Hepatocyte (in vitro differentiated cells): Measurements from ENCODE around the gene CRMP1. TPM values are rescaled to one million over a fixed set of nuclear protein-coding genes. Genes with fewer than 3 reads are reported as not detected.

Source experiments
- DNase-seq: peaks from one replicate; pipeline ENCODE4 v3.0.0-alpha.2; 2016; ENCODE audit warnings: low spot score
- H2AFZ ChIP-seq: fragments of 200-600 bp; sonication (generic); 2 replicates; pipeline ENCODE4 v1.6.0; 2016; ENCODE audit warnings: antibody characterized with exemption, mild to moderate bottlenecking
- H3K27ac ChIP-seq: fragments of 200-600 bp; sonication (generic); 2 replicates; pipeline ENCODE4 v1.5.1; 2016; ENCODE audit warnings: mild to moderate bottlenecking
- H3K27me3 ChIP-seq: fragments of 200-600 bp; sonication (generic); 2 replicates; pipeline ENCODE4 v1.6.1; 2016
- H3K36me3 ChIP-seq: fragments of 200-600 bp; sonication (generic); replicated peaks from 2 replicates; pipeline ENCODE4 v1.5.1; 2016; ENCODE audit warnings: low read depth; ENCODE audit not compliant: insufficient read depth
- H3K4me1 ChIP-seq: fragments of 200-600 bp; sonication (generic); 2 replicates; pipeline ENCODE4 v1.5.1; 2016; ENCODE audit warnings: mild to moderate bottlenecking, moderate library complexity; ENCODE audit not compliant: insufficient read depth
- H3K4me2 ChIP-seq: fragments of 200-600 bp; sonication (generic); 2 replicates; pipeline ENCODE4 v1.6.0; 2016
- H3K4me3 ChIP-seq: fragments of 200-600 bp; sonication (generic); 2 replicates; pipeline ENCODE4 v1.5.1; 2016; ENCODE audit warnings: mild to moderate bottlenecking
- H3K79me2 ChIP-seq: fragments of 200-600 bp; sonication (generic); 2 replicates; pipeline ENCODE4 v1.6.0; 2017; ENCODE audit warnings: mild to moderate bottlenecking
- H3K9me2 ChIP-seq: fragments of 200-600 bp; sonication (generic); replicated peaks from 2 replicates; pipeline ENCODE4 v1.6.0; 2017; ENCODE audit warnings: mild to moderate bottlenecking; ENCODE audit not compliant: insufficient read depth
- H3K9me3 ChIP-seq: fragments of 200-600 bp; sonication (generic); 2 replicates; pipeline ENCODE4 v1.5.1; 2016; ENCODE audit warnings: low read depth, mild to moderate bottlenecking
- H4K20me1 ChIP-seq: fragments of 200-600 bp; sonication (generic); 2 replicates; pipeline ENCODE4 v1.6.0; 2016; ENCODE audit warnings: mild to moderate bottlenecking; ENCODE audit not compliant: insufficient read depth, poor library complexity, severe bottlenecking
- CTCF ChIP-seq: fragments of 200-600 bp; sonication (generic); IDR thresholded peaks from 2 replicates; pipeline ENCODE4 v1.5.1; 2016; ENCODE audit warnings: antibody characterized with exemption, mild to moderate bottlenecking; ENCODE audit not compliant: poor library complexity
- EZH2 ChIP-seq: fragments of 200-600 bp; sonication (generic); IDR thresholded peaks from 2 replicates; pipeline ENCODE4 v1.6.1; 2016; ENCODE audit warnings: antibody characterized with exemption, mild to moderate bottlenecking, borderline replicate concordance
- EZH2phosphoT487 ChIP-seq: fragments of 200-600 bp; sonication (generic); IDR thresholded peaks from one replicate; pipeline ENCODE4 v1.6.1; 2018; ENCODE audit warnings: antibody characterized with exemption, mild to moderate bottlenecking, low read depth, moderate library complexity; ENCODE audit not compliant: unreplicated experiment, severe bottlenecking
- WGBS: methylation state at CpG from one replicate; pipeline ENCODE4 v1.1.6; 2016; ENCODE audit warnings: low lambda C conversion rate; ENCODE audit errors: missing lambda C conversion rate; 5-methylcytosine and 5-hydroxymethylcytosine counted together
- polyA plus RNA-seq: library from polyadenylated mRNA; unstranded; fragments of >200 nt; fragmentation: Nextera tagmentation; extraction: Ambion mirVana; gene quantifications from 2 replicates; pipeline ENCODE4 v1.2.1, GENCODE V29; 2016
- total RNA-seq: library from RNA; depleted of rRNA; stranded (reverse); fragments of >200 nt; gene quantifications from 2 replicates; pipeline ENCODE4 v1.2.3, GENCODE V29; 2014

CRMP1 gene
- total and polyA plus RNA-seq, 2 experiments from 2014 or later, result 12.5 to 12.9 TPM

- Histone ChIP-seq H3K9me3 (no peaks in the 10 kb centered on the region), H3K27ac (no peak overlapping the region), H3K4me3 (no peak overlapping the region), H3K9me2 (no peaks in the 10 kb centered on the region), H3K27me3 (no peaks in the 10 kb centered on the region), H3K4me2 (no peak overlapping the region), H2AFZ (no peak overlapping the region), H4K20me1 (no peaks in the 10 kb centered on the region), H3K4me1 (no peaks in the 10 kb centered on the region), H3K79me2 (no peaks in the 10 kb centered on the region), H3K36me3 (no peaks in the 10 kb centered on the region)
- TF ChIP-seq EZH2 (no peak), EZH2phosphoT487 (no peak), CTCF (no peak)
- no peak for DNase-seq
- 88% methylated on average over 12 of the region's 12 CpGs for WGBS
These were observed 26.8 kb downstream of the CRMP1 start for GRCh38 chr4:5865896-5866599.

GRCh38 chr4:5863461-5864113, 29.3 kb downstream of the CRMP1 start:
- peak; percentile 35 for DNase-seq
- H3K36me3 ChIP-seq, result no peaks in the 10 kb centered on the region
- no peak overlapping the region for H3K27ac ChIP-seq
- H3K4me1 ChIP-seq, result no peaks in the 10 kb centered on the region
- 75% methylated on average over 15 of the region's 15 CpGs for WGBS
- no peak overlapping the region for H2AFZ ChIP-seq
- no peak overlapping the region for H3K4me3 ChIP-seq
- no peak overlapping the region for H3K4me2 ChIP-seq
- H4K20me1 ChIP-seq, result no peaks in the 10 kb centered on the region
- no peaks in the 10 kb centered on the region for H3K79me2 ChIP-seq
- no peaks in the 10 kb centered on the region for H3K9me2 ChIP-seq
- no peaks in the 10 kb centered on the region for H3K9me3 ChIP-seq
- H3K27me3 ChIP-seq, result no peaks in the 10 kb centered on the region
- TF ChIP-seq EZH2, result no peak
- no peak for TF ChIP-seq CTCF
- TF ChIP-seq EZH2phosphoT487, result no peak

GRCh38 chr4:5858020-5858769, 34.7 kb downstream of the CRMP1 start:
- no peaks in the 10 kb centered on the region for H3K36me3 ChIP-seq
- no peak overlapping the region for H2AFZ ChIP-seq
- H4K20me1 ChIP-seq, result no peaks in the 10 kb centered on the region
- no peaks in the 10 kb centered on the region for H3K27me3 ChIP-seq
- no peak for DNase-seq
- H3K27ac ChIP-seq, result no peak overlapping the region
- no peaks in the 10 kb centered on the region for H3K9me2 ChIP-seq
- H3K4me3 ChIP-seq, result no peak overlapping the region
- H3K79me2 ChIP-seq, result no peaks in the 10 kb centered on the region
- TF ChIP-seq EZH2phosphoT487 (no peak), EZH2 (no peak), CTCF (no peak)
- H3K4me2 ChIP-seq, result no peak overlapping the region
- H3K4me1 ChIP-seq, result no peaks in the 10 kb centered on the region
- H3K9me3 ChIP-seq, result no peaks in the 10 kb centered on the region
- 93% methylated on average over 16 of the region's 16 CpGs for WGBS
